ENCODE data around the gene POU4F2.

DNA sequence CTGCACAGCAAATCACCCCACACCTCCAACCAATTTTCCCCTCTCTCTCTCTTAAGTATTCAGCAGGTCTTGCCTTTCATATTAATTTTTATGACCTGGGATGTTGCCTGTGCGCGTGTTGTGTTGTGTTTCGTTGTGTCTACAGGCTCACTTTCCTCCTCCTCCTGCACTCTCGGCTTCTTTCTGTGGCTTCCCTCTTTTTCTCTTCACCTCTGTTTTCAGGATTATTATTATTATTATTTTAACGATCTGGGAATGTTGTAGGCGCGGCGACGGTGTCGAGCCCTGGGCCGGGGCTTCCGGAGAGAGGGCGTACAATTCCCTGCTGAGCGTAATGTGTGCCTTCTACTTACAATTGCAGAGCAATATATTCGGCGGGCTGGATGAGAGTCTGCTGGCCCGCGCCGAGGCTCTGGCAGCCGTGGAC, 826 bp downstream of the POU4F2 start:
- TF ChIP-seq, protein P1, sequence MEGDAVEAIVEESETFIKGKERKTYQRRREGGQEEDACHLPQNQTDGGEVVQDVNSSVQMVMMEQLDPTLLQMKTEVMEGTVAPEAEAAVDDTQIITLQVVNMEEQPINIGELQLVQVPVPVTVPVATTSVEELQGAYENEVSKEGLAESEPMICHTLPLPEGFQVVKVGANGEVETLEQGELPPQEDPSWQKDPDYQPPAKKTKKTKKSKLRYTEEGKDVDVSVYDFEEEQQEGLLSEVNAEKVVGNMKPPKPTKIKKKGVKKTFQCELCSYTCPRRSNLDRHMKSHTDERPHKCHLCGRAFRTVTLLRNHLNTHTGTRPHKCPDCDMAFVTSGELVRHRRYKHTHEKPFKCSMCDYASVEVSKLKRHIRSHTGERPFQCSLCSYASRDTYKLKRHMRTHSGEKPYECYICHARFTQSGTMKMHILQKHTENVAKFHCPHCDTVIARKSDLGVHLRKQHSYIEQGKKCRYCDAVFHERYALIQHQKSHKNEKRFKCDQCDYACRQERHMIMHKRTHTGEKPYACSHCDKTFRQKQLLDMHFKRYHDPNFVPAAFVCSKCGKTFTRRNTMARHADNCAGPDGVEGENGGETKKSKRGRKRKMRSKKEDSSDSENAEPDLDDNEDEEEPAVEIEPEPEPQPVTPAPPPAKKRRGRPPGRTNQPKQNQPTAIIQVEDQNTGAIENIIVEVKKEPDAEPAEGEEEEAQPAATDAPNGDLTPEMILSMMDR (IDR thresholded peaks at IDR 0.05): no peak
- TF ChIP-seq POLR2A (IDR thresholded peaks at IDR 0.05): no peak

Measured in esophagus squamous epithelium (tissue), 4 donors.